ENCODE results near the gene IBTK.
"Not testable (repeated sequence)": the region's sequence is repeated elsewhere in the genome, so short reads cannot be mapped to it uniquely, and the experiment has no call there.

The IBTK gene

DNA sequence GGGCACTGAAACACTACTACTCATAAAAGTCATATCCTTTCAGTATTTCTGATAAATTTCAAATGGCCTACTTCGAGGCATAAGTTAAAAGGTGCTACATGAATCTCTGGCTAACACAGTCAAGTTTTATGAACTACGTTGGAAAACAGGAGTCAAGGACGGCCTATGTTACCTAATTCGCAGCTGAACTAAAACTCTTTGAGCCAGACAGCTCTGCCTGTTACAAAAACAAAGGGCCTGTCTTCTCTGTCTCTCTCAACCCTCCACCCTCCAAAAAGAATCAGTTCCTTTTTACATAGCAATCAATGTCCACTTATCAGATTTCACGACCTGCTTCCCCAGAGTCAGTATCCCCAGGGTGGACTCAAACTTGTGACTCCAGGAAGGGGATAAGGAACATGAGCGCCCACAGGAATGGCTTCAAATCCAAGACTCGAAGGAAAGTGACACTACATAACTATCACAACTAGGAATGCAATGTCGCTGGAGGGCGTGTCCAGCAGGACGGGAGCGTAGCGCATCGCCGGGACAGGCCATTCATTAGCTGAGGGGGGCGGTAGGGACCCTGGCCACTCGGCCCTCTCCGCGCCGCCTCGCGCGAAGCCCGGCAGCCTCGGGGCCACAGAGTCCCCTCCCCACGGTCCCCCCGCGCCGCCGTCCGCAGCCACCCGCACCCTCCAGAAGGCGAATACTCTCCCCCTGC, 591 bp downstream of the IBTK start:
- peak; percentile 77 for DNase-seq

DNA sequence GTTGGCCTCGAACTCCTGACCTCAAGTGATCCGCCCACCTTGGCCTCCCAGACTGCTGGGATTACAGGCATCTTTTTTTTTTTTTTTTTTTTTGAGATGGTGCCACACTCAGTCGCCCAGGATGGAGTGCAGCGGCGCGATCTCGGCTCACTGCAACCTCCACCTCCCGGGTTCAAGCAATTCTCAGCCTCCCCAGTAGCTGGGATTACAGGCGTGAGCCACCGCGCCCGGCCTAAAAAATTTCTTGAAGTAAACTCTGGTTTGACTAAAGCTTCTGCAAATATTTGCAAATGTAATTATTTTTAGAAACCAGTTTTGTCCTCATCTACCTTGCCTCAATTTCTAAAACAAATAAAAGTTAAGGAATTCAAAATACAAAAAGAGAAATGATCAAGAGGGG, 1.2 kb downstream of the IBTK start:
- no peak for DNase-seq

DNA sequence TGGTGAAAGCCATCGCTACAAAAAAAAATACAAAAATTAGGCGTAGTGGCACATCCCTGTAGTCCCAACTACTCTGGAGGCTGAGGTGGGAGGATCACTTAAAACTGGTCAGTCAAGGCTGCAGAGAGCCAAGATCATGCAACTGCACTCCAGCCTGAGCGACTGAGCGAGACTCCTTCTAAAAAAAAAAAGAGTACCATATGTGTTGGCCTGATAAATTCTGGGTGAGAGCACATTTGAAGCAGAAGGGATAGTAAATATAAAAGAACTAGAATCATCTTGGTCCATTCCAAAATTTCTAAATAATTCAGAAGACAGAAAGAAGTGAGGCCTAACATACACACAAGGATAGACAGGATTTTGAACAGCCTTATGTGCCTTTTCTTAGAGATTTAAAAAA, 2.2 kb downstream of the IBTK start:
- no peak for DNase-seq

- DNase-seq: no peak
These were observed 3.7 kb downstream of the IBTK start for GRCh38 chr6:82243884-82244283.

GRCh38 chr6:82240186-82240585, 7.4 kb downstream of the IBTK start:
- no peak for DNase-seq

- no peak for DNase-seq
These were observed 7.9 kb downstream of the IBTK start for GRCh38 chr6:82239597-82239996.

DNA sequence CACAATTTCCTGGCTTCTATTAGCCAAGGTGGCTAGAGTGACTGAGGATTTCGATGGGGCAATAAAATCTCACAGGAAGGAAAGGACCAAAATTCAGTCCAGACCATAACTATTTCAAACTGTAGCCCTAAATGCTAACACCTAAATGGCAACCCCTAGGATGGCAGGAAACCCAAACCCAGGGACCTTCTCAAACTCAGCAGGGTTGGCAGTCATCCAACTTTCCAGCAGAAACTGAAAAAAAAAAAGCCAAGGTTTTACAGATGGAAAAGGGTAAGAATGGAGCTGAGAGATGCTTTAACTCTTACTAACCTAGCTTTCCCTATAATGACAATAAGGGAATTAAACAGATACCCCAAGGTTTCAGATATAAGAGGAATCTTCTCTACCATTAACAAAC, 10.5 kb downstream of the IBTK start:
- no peak for DNase-seq

- no peak for DNase-seq
These were observed 19.8 kb downstream of the IBTK start for GRCh38 chr6:82227770-82228169.

- DNase-seq: no peak
These were observed 27.4 kb downstream of the IBTK start for GRCh38 chr6:82220167-82220566.

GRCh38 chr6:82217018-82217586, 30.4 kb downstream of the IBTK start:
- no peak for DNase-seq

DNA sequence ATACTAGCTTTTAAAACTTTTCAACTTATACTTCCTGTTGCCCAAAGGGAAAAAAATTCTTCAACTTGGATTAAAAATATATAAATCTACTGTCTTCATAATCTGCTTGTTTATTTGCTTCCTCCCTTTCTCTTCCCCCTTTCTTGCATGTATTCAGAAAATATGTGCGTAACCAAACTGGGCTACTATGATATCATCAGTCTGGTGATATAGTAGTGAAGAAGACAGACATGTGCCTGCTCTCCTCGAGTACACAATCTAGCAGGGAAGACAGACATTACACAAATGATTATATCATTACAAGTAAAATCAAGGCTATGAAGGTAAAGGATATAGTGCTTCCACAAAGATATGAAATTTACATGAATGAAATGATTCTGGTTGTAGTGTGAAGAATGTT, 31.0 kb downstream of the IBTK start:
- DNase-seq: no peak

DNA sequence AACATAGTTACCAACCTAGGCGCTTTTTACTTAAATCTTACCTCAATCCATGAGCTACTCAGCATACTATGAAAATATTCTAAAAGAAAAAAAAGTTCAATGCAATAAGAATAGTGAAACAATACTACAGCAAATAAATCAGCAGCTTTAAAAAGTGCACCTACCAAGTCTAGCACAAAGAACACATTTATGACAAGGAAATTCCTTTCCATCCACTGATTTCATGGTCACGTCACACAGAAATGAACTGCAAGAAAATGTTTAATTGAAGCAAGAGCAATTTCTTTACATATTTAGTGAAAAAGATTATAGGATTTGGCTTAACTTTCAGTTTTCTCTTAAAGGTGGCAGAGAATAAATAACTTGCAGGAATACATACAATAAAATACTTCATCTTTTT, 36.2 kb downstream of the IBTK start:
- DNase-seq: no peak

DNA sequence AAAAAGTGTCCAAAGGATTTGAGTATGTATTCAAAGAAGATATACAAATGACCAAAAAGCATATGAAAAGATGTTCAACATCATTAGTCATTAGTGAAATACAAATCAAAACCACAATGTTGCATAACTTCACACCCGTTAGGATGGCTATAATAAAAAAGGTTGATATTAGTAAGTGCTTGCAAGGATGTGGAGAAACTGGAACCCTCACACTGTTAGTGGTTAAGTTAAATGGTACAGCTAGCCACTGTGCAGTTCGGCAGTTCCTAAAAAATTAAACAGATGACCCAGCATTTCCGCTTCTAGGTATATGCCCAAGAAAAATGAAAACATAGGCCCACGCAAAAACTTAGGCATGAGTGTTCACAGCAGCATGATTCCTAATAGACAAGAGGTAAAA, 38.6 kb downstream of the IBTK start:
- no peak for DNase-seq

GRCh38 chr6:82205930-82206392, 41.6 kb downstream of the IBTK start:
- DNase-seq: no peak

- DNase-seq: no peak
These were observed 43.5 kb downstream of the IBTK start for GRCh38 chr6:82204020-82204419.

GRCh38 chr6:82197784-82198183, 49.8 kb downstream of the IBTK start:
- DNase-seq: no peak

DNA sequence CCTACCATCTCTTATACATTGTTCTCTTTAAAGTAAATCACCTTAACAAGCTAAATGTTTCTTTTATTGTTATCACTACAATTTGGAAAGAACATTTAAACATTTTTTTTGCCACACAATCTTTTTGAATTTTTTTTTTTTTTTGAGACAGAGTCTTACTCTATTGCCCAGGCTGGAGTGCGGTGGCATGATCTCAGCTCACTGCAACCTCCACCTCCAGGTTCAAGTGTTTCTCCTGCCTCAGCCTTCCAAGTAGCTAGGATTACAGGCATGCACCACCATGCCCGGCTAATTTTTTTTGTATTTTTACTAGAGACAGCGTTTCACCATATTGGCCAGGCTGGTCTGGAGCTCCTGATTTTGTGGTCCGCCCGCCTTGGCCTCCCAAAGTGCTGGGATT, 50.3 kb downstream of the IBTK start:
- not testable (repeated sequence) for DNase-seq

GRCh38 chr6:82196161-82196560, 51.4 kb downstream of the IBTK start:
- no peak for DNase-seq

GRCh38 chr6:82195619-82196018, 51.9 kb downstream of the IBTK start:
- no peak for DNase-seq

DNA sequence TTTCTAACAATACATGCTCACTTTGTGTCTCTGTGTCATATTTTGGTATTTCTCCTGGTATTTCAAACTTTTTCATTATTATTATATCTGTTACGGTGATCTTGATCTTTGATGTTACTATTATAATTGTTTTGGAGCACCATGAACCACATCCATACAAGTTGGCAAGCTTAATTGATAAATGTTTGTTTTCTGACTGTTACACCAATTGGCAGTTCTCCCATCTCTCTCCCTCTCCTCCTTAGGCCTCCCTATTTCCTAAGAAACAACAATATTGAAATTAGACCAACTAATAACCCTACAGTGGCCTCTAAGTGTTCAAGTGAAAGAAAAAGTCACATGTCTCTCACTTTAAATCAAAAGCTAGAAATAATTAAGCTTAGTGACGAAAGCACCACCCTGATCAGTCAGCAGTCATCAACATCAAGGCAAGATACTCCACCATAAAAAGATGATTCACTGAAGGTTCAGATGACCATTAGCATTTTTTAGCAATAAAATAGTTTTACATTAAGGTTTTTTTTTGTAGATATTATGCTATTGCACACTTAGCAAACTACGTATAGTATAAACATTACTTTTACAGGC, 61.5 kb downstream of the IBTK start:
- no peak for DNase-seq

DNA sequence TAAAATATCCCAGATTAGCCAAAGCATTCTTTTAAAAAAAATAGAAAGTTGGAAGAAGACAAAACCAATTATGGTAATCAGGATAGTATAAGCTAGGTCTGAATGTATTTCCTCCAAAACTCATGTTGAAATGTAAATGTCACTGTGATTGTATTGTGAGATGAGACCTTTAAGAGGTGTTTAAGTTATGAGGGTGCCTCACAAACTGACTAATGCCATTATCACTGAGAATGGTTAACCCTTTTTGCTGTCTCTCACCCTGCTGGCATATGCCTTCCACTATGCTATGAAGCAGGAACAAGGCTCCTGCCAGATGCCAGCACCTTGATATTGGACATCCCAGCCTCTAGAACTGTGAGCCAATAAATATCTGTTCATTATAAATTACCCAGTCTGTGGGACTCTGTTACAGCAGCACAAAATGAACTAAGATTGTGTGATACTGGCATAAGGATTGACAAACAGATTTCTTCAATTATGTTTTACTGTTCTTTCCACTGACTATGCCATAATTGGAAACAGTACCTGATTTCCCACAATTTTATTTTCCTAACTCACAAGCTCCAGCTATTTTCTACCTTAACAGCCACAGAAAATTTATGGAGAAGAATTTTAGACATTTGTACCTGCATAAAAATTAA, 63.8 kb downstream of the IBTK start:
- DNase-seq: no peak

- no peak for DNase-seq
These were observed 64.8 kb downstream of the IBTK start for GRCh38 chr6:82182756-82183155.

- no peak for DNase-seq
These were observed 68.1 kb downstream of the IBTK start for GRCh38 chr6:82179415-82179814.

- no peak for DNase-seq
These were observed 68.8 kb downstream of the IBTK start for GRCh38 chr6:82178759-82179112.
